22Rv1 (cell line): ENCODE results near the gene ZMYND10.

Experiments used
- CTCF ChIP-seq: fragments of 450-650 bp; IDR thresholded peaks from 2 replicates; pipeline ENCODE4 v1.5.1; 2017; ENCODE audit warnings: mild to moderate bottlenecking
- ZFX ChIP-seq: fragments of 450-650 bp; IDR thresholded peaks from 2 replicates; pipeline ENCODE4 v1.6.1; 2017; ENCODE audit warnings: antibody characterized with exemption, borderline replicate concordance

- TF ChIP-seq CTCF: peak; percentile 84
- no peak for TF ChIP-seq ZFX
Observed at GRCh38 chr3:50347187-50347813, 1.8 kb upstream of the ZMYND10 start.
